GM23338 (cell line): ENCODE data around the gene DDC. TPM values are rescaled to one million over a fixed set of nuclear protein-coding genes. Genes with fewer than 3 reads are reported as not detected.

Experiments used
- CREB1 ChIP-seq: fragments of 250-450 bp; sonication (Bioruptor Pico); IDR thresholded peaks from 2 replicates; pipeline ENCODE4 v1.5.0; 2020; ENCODE audit warnings: low read depth, mild to moderate bottlenecking, moderate library complexity
- CTCF ChIP-seq, 2 experiments: fragments of 200-600 bp in 1 of 2; sonication (generic) in 1 of 2; conservative IDR thresholded peaks; 2 replicates each; pipeline versions ENCODE4 v1.5.1 to v1.6.1; 2016 to 2017; ENCODE audit warnings: antibody characterized with exemption in 2 of 2, low read depth in 2 of 2, mild to moderate bottlenecking in 2 of 2, moderate library complexity in 1 of 2
- ETS1 ChIP-seq: IDR thresholded peaks from 2 replicates; pipeline ENCODE4 v1.6.1; 2016; ENCODE audit warnings: antibody characterized with exemption
- EZH2 ChIP-seq: fragments of 200-600 bp; sonication (generic); IDR thresholded peaks from one replicate; pipeline ENCODE4 v1.8.0; 2017; ENCODE audit warnings: antibody characterized with exemption, mild to moderate bottlenecking, low read depth; ENCODE audit not compliant: unreplicated experiment
- NANOG ChIP-seq: IDR thresholded peaks from 2 replicates; pipeline ENCODE4 v1.6.1; 2016; ENCODE audit warnings: antibody characterized with exemption, borderline replicate concordance
- STAT1 ChIP-seq: IDR thresholded peaks from one replicate; pipeline ENCODE4 v1.6.1; 2016; ENCODE audit warnings: antibody characterized with exemption; ENCODE audit not compliant: unreplicated experiment
- ZNF462 ChIP-seq: fragments of 250-450 bp; sonication (Bioruptor Pico); IDR thresholded peaks from 2 replicates; pipeline ENCODE4 v1.5.0; 2020; ENCODE audit warnings: mild to moderate bottlenecking, moderate library complexity
- polyA plus RNA-seq: library from polyadenylated mRNA; unstranded; fragments of >200 nt; fragmentation: Nextera tagmentation; extraction: Ambion mirVana; gene quantifications from 2 replicates; pipeline ENCODE4 v1.2.1, GENCODE V29; 2016
- total RNA-seq: library from RNA; depleted of rRNA; stranded (reverse); fragments of >200 nt; shearing (Covaris generic); gene quantifications from 2 replicates; pipeline ENCODE4 v1.2.3, GENCODE V29; 2014

The DDC gene
- total and polyA plus RNA-seq, 2 experiments from 2014 or later = not detected

GRCh38 chr7:50610521-50611277 lies 45.5 kb upstream of the DDC start (continued):
- TF ChIP-seq ZNF462 (CRISPR knock-in tag) = no peak
- no peak for TF ChIP-seq ETS1
- TF ChIP-seq STAT1 = no peak
- TF ChIP-seq EZH2 = no peak
- no peak for TF ChIP-seq NANOG
- TF ChIP-seq CTCF (conservative IDR thresholded peaks at IDR 0.05; ENCODE audit: low read depth in 2 of 2) = no peak
- TF ChIP-seq CREB1 = no peak
